ENCODE data around the gene CASP2. TPM values are rescaled to one million over a fixed set of nuclear protein-coding genes. Genes with fewer than 3 reads are reported as not detected.

The CASP2 gene
- polyA plus RNA-seq, 1 of the 3 experiments (the other 2 are of a cell fraction): 19.7 TPM

DNA sequence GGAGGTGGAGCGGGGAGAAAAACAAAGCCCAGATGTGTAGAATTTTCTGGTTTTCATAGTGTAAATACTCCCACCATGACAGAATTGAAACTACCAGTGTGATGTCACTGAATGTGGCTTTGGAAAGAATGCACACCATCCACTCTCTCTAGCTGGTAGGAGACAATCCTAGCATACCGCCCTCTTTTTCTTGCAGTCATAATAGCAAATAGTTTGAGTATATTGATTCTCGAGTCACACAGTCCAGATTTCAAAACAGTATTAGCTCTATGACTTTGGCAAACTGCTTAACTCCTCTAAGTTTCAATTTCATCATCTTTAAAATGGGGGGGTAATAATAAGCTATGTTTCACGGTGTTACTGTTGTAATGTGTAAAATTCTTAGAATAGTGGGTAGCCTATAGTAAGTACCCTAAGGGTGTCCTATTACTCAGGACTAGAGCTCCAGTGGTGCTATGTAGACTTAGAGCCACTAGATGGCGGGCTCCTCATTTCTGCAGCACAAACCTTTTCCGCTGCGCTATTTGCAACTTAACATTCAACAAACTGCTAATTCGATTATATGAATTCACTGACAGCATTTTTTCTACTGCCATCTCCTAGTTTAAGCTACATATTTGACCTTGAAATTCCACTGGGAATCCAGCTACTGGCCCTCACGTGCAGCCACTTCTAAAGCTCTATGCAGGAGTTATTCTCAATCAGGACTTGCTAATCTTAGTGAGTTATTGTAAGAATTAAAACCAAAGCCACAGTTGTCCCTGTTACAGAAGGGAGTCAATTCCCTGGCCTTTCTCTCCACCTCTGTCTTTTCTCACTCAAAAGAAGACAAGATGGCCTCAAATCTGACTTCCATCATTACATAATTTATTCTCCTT lies 47.6 kb upstream of the CASP2 start:
- H3K27me3 ChIP-seq (ENCODE audit: insufficient read depth): no peaks in the 10 kb centered on the region
- ChIA-PET CTCF (interaction anchor here (0.6 to 5.5 kb wide), 82 partner anchors 8 to 813 kb away, joined by 3 to 125 read pairs (median 5); partner anchors contain the start of genes CASP2, CLCN1, EPHA1 and GSTK1), POLR2A (no interaction called here)
- H3F3A ChIP-seq (replicated peaks; ENCODE audit: insufficient read depth): peaks cover 6% of the 10 kb centered on the region
- peak overlapping the region; percentile 53 for H2AFZ ChIP-seq (ENCODE audit: low read depth)
- peaks cover 0 to 7% of the 10 kb centered on the region in 2 experiments; a peak in 2 of 4 replicates for H3K4me1 ChIP-seq (ENCODE audit: control insufficient read depth in 1 of 2, insufficient read depth in 2 of 2, low read depth in 1 of 2, low read length in 1 of 2)
- no peaks in the 10 kb centered on the region for H3K79me2 ChIP-seq (ENCODE audit: insufficient read depth)
- peak overlapping the region; percentile 53 for H3K4me2 ChIP-seq
- no peaks in the 10 kb centered on the region for H3K36me3 ChIP-seq (replicated peaks in 1 of 2; ENCODE audit: control insufficient read depth in 1 of 2, insufficient read depth in 2 of 2, low read length in 1 of 2)
- peak overlapping the region; percentile 13 to 18; a peak in 2 of 4 replicates for H3K4me3 ChIP-seq (ENCODE audit: low read depth in 2 of 2, low read length in 1 of 2)
- peak overlapping the region in 1 of 2 experiments; percentile 42; a peak in 2 of 4 replicates for H3K27ac ChIP-seq (ENCODE audit: low read depth in 2 of 2, low read length in 1 of 2)
- H4K20me1 ChIP-seq (ENCODE audit: insufficient read depth): no peaks in the 10 kb centered on the region
- peak; percentile 68 for DNase-seq
- no peaks in the 10 kb centered on the region for H3K9me2 ChIP-seq
- H3K9ac ChIP-seq: peak overlapping the region; percentile 8; the same call in 1 of the 2 replicates
- WGBS (ENCODE audit: low lambda C conversion rate): 8% methylated on average over 9 of the region's 9 CpGs
- peaks cover 17% of the 10 kb centered on the region for H3K9me3 ChIP-seq
- TF ChIP-seq TCF12 (IDR thresholded peaks at IDR 0.05) (no peak), ELF1 (IDR thresholded peaks at IDR 0.05) (no peak), RCOR1 (IDR thresholded peaks at IDR 0.05; ENCODE audit: low read length) (no peak), POLR2AphosphoS5 (IDR thresholded peaks at IDR 0.05; ENCODE audit: low read depth, low read length) (no peak), IRF3 (IDR thresholded peaks at IDR 0.05; ENCODE audit: low read depth, low read length) (no peak), TAF1 (IDR thresholded peaks at IDR 0.05; ENCODE audit: borderline replicate concordance, low read depth, low read length) (no peak), CTCF (IDR thresholded peaks at IDR 0.05) (peak; percentile 100), JUND (IDR thresholded peaks at IDR 0.05) (no peak), RFX5 (IDR thresholded peaks at IDR 0.05; ENCODE audit: low read length) (no peak), RXRA (IDR thresholded peaks at IDR 0.05; ENCODE audit: borderline replicate concordance, low read depth) (no peak), FOXJ3 (CRISPR knock-in tag; IDR thresholded peaks at IDR 0.05) (no peak), FOSL2 (IDR thresholded peaks at IDR 0.05; ENCODE audit: borderline replicate concordance, low read depth) (peak; percentile 24; the same call in 1 of the 2 replicates), SIN3A (IDR thresholded peaks at IDR 0.05; ENCODE audit: borderline replicate concordance, low read depth, low read length) (no peak), MEF2A (IDR thresholded peaks at IDR 0.05; ENCODE audit: borderline replicate concordance, low read depth) (no peak), EZH2phosphoT487 (IDR thresholded peaks at IDR 0.05; ENCODE audit: borderline replicate concordance, low read depth) (no peak), EP300 (IDR thresholded peaks at IDR 0.05; ENCODE audit: borderline replicate concordance in 1 of 2, low read depth in 1 of 2, low read length in 1 of 2) (no peak), CHD2 (IDR thresholded peaks at IDR 0.05; ENCODE audit: low read length, partially characterized antibody) (no peak), YY1 (IDR thresholded peaks at IDR 0.05; ENCODE audit: low read depth) (no peak), SMC3 (IDR thresholded peaks at IDR 0.05; ENCODE audit: low read depth, low read length) (peak; percentile 95), RAD21 (IDR thresholded peaks at IDR 0.05; ENCODE audit: low read length) (peak; percentile 95), MXI1 (IDR thresholded peaks at IDR 0.05; ENCODE audit: low read depth, low read length) (no peak), GATA2 (CRISPR knock-in tag; IDR thresholded peaks at IDR 0.05) (no peak), GABPA (IDR thresholded peaks at IDR 0.05; ENCODE audit: low read depth) (no peak)
- TF ChIP-seq, protein P1, sequence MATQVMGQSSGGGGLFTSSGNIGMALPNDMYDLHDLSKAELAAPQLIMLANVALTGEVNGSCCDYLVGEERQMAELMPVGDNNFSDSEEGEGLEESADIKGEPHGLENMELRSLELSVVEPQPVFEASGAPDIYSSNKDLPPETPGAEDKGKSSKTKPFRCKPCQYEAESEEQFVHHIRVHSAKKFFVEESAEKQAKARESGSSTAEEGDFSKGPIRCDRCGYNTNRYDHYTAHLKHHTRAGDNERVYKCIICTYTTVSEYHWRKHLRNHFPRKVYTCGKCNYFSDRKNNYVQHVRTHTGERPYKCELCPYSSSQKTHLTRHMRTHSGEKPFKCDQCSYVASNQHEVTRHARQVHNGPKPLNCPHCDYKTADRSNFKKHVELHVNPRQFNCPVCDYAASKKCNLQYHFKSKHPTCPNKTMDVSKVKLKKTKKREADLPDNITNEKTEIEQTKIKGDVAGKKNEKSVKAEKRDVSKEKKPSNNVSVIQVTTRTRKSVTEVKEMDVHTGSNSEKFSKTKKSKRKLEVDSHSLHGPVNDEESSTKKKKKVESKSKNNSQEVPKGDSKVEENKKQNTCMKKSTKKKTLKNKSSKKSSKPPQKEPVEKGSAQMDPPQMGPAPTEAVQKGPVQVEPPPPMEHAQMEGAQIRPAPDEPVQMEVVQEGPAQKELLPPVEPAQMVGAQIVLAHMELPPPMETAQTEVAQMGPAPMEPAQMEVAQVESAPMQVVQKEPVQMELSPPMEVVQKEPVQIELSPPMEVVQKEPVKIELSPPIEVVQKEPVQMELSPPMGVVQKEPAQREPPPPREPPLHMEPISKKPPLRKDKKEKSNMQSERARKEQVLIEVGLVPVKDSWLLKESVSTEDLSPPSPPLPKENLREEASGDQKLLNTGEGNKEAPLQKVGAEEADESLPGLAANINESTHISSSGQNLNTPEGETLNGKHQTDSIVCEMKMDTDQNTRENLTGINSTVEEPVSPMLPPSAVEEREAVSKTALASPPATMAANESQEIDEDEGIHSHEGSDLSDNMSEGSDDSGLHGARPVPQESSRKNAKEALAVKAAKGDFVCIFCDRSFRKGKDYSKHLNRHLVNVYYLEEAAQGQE (IDR thresholded peaks at IDR 0.05; ENCODE audit: low read depth, low read length): no peak
- TF ChIP-seq, protein P2, sequence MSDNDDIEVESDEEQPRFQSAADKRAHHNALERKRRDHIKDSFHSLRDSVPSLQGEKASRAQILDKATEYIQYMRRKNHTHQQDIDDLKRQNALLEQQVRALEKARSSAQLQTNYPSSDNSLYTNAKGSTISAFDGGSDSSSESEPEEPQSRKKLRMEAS (IDR thresholded peaks at IDR 0.05; ENCODE audit: low read depth): no peak
- TF ChIP-seq, protein P3, sequence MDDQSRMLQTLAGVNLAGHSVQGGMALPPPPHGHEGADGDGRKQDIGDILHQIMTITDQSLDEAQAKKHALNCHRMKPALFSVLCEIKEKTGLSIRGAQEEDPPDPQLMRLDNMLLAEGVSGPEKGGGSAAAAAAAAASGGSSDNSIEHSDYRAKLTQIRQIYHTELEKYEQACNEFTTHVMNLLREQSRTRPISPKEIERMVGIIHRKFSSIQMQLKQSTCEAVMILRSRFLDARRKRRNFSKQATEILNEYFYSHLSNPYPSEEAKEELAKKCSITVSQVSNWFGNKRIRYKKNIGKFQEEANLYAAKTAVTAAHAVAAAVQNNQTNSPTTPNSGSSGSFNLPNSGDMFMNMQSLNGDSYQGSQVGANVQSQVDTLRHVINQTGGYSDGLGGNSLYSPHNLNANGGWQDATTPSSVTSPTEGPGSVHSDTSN (IDR thresholded peaks at IDR 0.05): no peak

Measured in SK-N-SH (cell line).